AG08395 (cell line): Measurements from ENCODE around the gene CCNJL.

Experiments
- DNase-seq: peaks from one replicate; pipeline ENCODE4 v3.0.0; 2012; ENCODE audit warnings: mixed read lengths, low spot score

CCNJL gene

GRCh38 chr5:160289721-160290120, 22.6 kb downstream of the CCNJL start:
- no peak for DNase-seq

- no peak for DNase-seq
Measured at GRCh38 chr5:160289356-160289651, 23.1 kb downstream of the CCNJL start.

GRCh38 chr5:160287378-160288051, 24.8 kb downstream of the CCNJL start:
- DNase-seq: no peak

DNA sequence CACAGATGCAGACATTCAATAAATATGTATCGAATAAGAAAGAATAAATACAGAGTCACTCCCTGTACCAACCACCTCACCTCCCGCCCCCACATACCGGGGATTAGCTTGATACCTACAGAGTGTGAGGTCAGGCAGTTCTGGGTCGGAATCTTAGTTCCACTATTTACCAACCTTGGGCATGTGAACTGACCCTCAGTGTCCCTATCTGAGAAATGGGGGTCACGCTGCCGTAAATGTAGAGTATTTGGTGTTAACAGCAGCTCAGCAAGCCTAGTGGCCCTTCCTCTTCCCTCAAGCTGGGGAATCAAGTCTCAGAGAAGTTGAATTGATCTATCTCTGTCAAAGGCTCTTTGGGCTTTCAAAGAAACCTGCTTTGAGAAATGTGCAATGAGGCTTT, 25.4 kb downstream of the CCNJL start:
- DNase-seq: no peak

GRCh38 chr5:160285316-160285715, 27.0 kb downstream of the CCNJL start:
- no peak for DNase-seq

- no peak for DNase-seq
Measured at GRCh38 chr5:160284291-160284873, 28.0 kb downstream of the CCNJL start.

GRCh38 chr5:160281275-160281674, 31.1 kb downstream of the CCNJL start:
- no peak for DNase-seq

GRCh38 chr5:160280384-160281095, 31.8 kb downstream of the CCNJL start:
- DNase-seq: no peak

DNA sequence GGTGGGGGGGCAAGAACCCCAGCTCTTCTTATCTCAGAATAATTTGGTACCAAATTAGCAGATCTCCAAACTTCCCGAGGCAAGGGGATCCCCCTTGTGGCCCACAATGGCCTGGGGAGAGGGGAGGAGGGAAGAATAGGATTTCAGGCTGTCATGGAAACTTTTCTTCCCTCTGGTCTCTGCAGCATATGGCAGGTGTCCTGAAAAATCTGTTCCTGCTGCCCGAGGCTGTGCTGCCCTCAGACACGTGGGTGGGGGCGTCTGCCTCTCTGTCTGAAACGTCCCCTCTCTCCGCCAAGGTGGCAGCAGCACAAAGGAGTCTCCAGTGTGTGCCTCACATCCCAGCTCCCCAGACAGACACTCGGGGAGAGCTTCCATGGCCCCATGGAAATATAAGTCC, 34.0 kb downstream of the CCNJL start:
- DNase-seq: no peak

- no peak for DNase-seq
Measured at GRCh38 chr5:160274483-160274931, 37.9 kb downstream of the CCNJL start.

- no peak for DNase-seq
Measured at GRCh38 chr5:160272889-160273288, 39.5 kb downstream of the CCNJL start.

- DNase-seq: no peak
Measured at GRCh38 chr5:160272264-160272663, 40.1 kb downstream of the CCNJL start.

GRCh38 chr5:160271836-160272235, 40.5 kb downstream of the CCNJL start:
- DNase-seq: no peak

DNA sequence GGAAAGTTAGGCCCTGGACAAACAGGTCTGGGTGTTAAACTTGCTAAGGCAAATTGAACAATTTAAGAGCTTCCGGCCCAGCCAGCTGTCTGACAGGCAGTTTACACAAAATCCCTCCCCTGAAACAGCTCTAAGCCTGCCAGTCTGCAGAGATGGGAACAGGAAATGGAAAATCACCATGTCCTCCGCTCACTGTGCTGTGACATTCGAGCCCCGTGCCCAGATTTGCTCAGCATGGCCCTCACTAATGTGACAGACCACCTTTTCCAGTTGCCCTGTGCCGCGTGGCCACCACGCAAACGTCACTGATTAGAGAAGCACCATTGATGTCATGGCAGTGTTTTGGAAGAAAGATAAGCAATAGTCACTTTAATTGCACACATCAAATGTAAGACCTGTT, 41.0 kb downstream of the CCNJL start:
- DNase-seq: no peak

DNA sequence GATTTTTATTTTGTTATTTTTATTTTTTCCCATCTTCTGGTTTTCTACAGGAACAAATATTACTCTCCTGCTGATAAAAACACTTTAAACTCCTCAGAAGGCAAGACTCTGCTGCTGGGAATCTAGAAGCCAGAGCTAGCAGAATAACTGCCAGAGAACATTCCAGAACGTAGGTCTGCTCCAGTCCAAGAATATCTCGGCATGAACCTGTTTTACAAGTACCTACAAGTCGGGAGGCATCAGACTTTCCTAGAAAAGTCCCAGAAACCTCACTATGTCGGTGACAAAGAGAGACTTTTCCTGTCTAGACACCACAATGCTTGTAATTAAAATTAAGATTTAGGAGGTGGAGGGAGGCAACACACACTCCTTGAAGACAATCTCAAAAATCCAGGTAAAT, 41.7 kb downstream of the CCNJL start:
- no peak for DNase-seq

DNA sequence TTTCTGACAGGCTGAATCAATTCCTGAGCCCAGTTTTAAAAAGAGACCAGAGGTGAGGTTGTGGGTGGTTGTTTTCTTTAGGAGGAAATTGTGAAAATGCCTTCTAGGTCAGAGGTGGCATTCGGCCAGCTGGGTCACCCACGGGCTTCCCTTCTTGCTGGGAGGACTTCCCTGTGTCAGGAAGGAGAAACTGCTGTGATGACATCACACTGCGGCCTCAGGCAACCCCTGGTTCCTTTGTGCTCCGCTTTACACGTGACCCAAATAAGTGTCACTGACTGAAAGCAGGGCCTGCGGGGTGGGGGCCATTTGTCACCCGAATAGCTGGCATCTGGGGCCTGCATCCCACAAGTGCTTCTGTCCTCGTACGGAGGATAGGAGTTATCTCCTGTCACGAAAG, 43.3 kb downstream of the CCNJL start:
- DNase-seq: peak; percentile 33

DNA sequence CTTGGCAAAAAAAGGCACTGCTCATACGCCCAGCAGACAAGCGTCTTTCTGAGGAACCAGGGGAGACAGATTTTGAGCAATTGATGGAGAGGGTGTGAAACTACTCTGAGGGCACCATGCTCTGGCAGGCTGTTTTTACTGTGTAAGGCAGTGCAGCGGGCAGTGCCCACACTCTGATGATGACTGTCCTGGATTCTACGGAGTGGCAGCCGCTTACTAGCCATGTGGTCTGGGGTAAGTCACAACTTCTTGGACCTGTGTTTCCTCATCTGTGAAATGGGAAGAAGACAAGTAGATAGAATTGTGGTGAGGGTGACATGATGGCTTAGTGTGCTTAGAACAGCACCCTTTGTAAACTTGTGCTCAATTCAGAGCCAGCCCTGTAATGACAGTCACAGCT, 44.2 kb downstream of the CCNJL start:
- DNase-seq: no peak

DNA sequence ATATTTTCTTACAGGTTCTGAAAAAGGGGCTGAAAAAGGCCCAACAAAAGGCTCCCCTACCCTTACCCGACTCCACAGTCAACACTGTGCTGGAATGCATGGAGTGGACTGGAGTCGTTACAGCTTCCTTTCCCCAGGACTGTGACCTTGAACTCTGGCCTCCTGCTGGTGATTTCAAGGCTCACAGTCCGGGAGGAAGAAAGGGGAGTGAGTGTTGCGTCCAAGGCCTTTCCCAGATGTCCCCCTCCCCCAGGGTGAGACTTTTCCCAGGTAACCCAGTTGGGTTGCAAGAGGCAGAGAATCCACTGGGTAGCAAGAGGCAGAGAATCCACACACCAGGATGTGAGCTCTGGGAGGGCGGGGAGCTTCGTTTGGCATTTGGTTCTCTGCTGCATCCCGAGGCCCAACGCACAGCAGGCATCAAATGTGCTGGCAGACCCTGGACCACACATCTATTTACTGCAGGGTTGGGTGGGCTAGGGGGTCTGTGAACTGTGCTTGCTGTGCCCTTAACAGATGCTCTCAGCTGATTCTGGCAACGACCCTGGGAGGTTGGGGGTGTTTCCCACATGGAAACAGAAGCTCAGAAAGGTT, 45.5 kb downstream of the CCNJL start:
- no peak for DNase-seq

- no peak for DNase-seq
Measured at GRCh38 chr5:160266044-160266443, 46.3 kb downstream of the CCNJL start.

GRCh38 chr5:160263326-160263855, 49.0 kb downstream of the CCNJL start:
- DNase-seq: no peak

DNA sequence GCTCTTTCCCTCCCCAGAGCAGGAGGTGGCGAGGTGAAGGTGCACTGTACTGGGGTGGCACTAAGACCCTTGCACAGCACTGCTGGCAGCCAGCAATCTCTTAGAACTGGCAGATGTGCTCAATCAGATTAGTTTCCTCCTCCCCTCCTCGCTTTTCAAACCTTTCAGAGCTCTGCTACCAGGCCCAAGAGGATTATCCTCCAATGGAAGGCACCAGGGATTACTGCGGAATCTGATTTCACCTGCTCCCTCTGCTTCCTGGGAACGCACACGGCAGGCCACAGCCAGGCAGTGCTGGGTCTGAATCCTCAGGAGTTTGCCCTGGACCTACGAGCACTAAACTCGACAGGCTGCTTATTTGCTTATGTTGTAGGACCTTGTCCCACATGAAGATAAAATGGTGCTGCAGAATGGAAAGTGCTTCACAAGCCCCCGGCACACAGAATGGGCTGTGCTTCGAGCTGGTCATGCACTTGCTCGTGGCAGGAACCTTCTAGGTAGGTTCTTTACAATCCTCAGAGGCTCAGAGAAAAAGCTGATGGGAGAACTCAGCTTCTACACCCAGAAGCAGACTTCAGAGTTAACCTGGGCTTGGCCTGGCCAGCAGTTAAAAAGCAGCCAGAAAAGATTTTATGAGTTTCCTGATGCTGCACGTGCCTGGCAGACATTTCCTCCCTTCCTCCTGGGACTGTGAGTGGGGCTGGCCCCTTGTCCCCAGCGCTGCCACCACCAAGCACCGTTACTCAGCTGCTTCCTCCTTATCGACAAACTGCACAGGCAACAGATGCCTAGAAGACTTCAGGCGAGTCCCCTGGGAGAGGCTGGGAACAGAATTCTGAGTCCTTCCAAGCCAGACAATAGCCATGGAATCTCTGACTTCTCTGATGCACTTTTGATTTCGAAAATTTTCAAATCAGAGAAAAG, 50.0 kb downstream of the CCNJL start:
- DNase-seq: peak; percentile 34
